SU-DHL-6 (cell line): Measurements from ENCODE around the gene SPSB1.

Experiments
- H2AFZ ChIP-seq: fragments of 200-600 bp; sonication (generic); 2 replicates; pipeline ENCODE4 v1.6.1; 2014; ENCODE audit warnings: low read depth, mild to moderate bottlenecking, moderate library complexity, mixed read lengths, antibody characterized with exemption, low read length; ENCODE audit not compliant: severe bottlenecking
- H3F3A ChIP-seq: fragments of 200-600 bp; shearing (Covaris generic); 2 replicates; pipeline ENCODE4 v1.6.0; 2016; ENCODE audit warnings: antibody characterized with exemption, mild to moderate bottlenecking; ENCODE audit not compliant: insufficient read depth
- H3K27ac ChIP-seq: fragments of 200-600 bp; sonication (generic); 2 replicates; pipeline ENCODE4 v1.5.1; 2016; ENCODE audit warnings: low read depth, mild to moderate bottlenecking, low read length, moderate library complexity, mixed read lengths
- H3K27me3 ChIP-seq: fragments of 200-600 bp; sonication (generic), shearing (Covaris generic); 2 replicates; pipeline ENCODE4 v1.6.0; 2014; ENCODE audit warnings: mild to moderate bottlenecking, low read length
- H3K36me3 ChIP-seq: fragments of 200-600 bp; sonication (generic); 2 replicates; pipeline ENCODE4 v1.6.1; 2014; ENCODE audit warnings: mild to moderate bottlenecking, low read length, mixed read lengths
- H3K4me2 ChIP-seq: fragments of 300-600, 200-600 bp; shearing (Covaris generic), sonication (generic); 2 replicates; pipeline ENCODE4 v1.6.0; 2014; ENCODE audit warnings: low read length, low read depth, mild to moderate bottlenecking; ENCODE audit not compliant: poor library complexity, severe bottlenecking
- H3K4me3 ChIP-seq: fragments of 200-600 bp; sonication (generic); 2 replicates; pipeline ENCODE4 v1.5.1; 2014; ENCODE audit warnings: antibody characterized with exemption, low read length, mild to moderate bottlenecking, mixed read lengths; ENCODE audit not compliant: insufficient read depth, poor library complexity, severe bottlenecking
- H3K79me2 ChIP-seq: fragments of 200-600 bp; sonication (generic); 2 replicates; pipeline ENCODE4 v1.6.1; 2014; ENCODE audit warnings: mild to moderate bottlenecking, low read length, moderate library complexity; ENCODE audit not compliant: insufficient read depth
- H3K9ac ChIP-seq: fragments of 200-600 bp; sonication (generic); 2 replicates; pipeline ENCODE4 v1.7.0; 2014; ENCODE audit warnings: mild to moderate bottlenecking, low read length
- H3K9me2 ChIP-seq: fragments of 200-600 bp; sonication (generic); replicated peaks from 2 replicates; pipeline ENCODE4 v1.6.1; 2014; ENCODE audit warnings: low read length; ENCODE audit not compliant: insufficient read depth
- H3K9me3 ChIP-seq: fragments of 200-600 bp; sonication (generic); 2 replicates; pipeline ENCODE4 v1.6.1; 2014; ENCODE audit warnings: low read length, mixed read lengths; ENCODE audit not compliant: insufficient read depth
- H4K20me1 ChIP-seq: fragments of 200-600 bp; sonication (generic); 2 replicates; pipeline ENCODE4 v1.6.1; 2014; ENCODE audit warnings: low read depth, mild to moderate bottlenecking, antibody characterized with exemption, low read length, moderate library complexity, mixed read lengths
- EZH2phosphoT487 ChIP-seq: fragments of 200-600 bp; sonication (generic), shearing (Covaris generic); conservative IDR thresholded peaks from 2 replicates; pipeline ENCODE4 v1.6.1; 2018; ENCODE audit warnings: mild to moderate bottlenecking, antibody characterized with exemption, low read length, moderate library complexity, mixed read lengths
- TF ChIP-seq, protein P1 (sequence below): fragments of 200-600 bp; sonication (generic); IDR thresholded peaks from one replicate; pipeline ENCODE4 v1.5.1; 2017; ENCODE audit warnings: antibody characterized with exemption, mild to moderate bottlenecking, low read length, moderate library complexity; ENCODE audit not compliant: insufficient read depth, poor library complexity, severe bottlenecking

SPSB1 gene

DNA sequence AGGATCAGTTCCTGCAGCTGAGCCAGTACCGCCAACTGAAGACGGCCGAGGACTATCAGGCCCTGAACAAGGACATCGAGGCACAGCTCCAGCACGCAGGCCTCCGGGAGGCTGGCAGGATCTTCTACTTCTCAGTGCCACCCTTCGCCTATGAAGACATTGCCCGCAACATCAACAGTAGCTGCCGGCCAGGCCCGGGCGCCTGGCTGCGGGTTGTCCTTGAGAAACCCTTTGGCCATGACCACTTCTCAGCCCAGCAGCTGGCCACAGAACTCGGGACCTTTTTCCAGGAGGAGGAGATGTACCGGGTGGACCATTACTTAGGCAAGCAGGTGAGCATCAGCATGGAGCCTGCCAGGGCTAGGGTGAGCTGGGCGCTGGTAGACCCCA is 47.5 kb upstream of the SPSB1 start:
- no peak overlapping the region for H3K27ac ChIP-seq
- H3K79me2 ChIP-seq = no peaks in the 10 kb centered on the region
- TF ChIP-seq, protein P1, sequence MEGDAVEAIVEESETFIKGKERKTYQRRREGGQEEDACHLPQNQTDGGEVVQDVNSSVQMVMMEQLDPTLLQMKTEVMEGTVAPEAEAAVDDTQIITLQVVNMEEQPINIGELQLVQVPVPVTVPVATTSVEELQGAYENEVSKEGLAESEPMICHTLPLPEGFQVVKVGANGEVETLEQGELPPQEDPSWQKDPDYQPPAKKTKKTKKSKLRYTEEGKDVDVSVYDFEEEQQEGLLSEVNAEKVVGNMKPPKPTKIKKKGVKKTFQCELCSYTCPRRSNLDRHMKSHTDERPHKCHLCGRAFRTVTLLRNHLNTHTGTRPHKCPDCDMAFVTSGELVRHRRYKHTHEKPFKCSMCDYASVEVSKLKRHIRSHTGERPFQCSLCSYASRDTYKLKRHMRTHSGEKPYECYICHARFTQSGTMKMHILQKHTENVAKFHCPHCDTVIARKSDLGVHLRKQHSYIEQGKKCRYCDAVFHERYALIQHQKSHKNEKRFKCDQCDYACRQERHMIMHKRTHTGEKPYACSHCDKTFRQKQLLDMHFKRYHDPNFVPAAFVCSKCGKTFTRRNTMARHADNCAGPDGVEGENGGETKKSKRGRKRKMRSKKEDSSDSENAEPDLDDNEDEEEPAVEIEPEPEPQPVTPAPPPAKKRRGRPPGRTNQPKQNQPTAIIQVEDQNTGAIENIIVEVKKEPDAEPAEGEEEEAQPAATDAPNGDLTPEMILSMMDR = no peak
- no peak for TF ChIP-seq EZH2phosphoT487
- no peaks in the 10 kb centered on the region for H3K9me2 ChIP-seq
- H3K4me3 ChIP-seq = no peak overlapping the region
- H3K4me2 ChIP-seq = no peak overlapping the region
- no peaks in the 10 kb centered on the region for H3F3A ChIP-seq
- H3K27me3 ChIP-seq = no peaks in the 10 kb centered on the region
- H3K36me3 ChIP-seq = no peaks in the 10 kb centered on the region
- no peaks in the 10 kb centered on the region for H4K20me1 ChIP-seq
- H2AFZ ChIP-seq = no peak overlapping the region
- H3K9ac ChIP-seq = no peak overlapping the region
- H3K9me3 ChIP-seq = no peaks in the 10 kb centered on the region

DNA sequence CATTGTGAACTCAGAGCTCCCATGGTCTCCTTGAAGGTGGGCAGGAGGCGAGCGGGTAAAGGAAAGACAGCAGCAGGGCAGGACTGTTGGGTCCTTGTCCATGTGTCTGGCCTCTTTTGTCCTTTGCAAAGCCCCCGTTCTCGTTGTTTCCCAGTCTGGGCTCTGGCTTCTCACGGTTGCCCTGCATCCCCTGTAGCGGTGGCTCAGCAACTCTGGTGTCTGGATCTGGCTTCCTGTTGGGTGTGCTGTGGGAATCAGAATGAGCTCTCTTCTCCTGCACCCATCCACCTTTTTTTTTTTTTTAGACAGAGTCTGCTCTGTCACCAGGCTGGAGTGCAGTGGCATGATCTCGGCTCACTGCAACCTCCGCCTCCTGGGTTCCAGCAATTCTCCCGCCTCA is 47.0 kb upstream of the SPSB1 start:
- Histone ChIP-seq H3K27ac (no peak overlapping the region), H3K79me2 (no peaks in the 10 kb centered on the region), H2AFZ (no peak overlapping the region), H3K4me2 (no peak overlapping the region), H3K4me3 (no peak overlapping the region), H3K27me3 (no peaks in the 10 kb centered on the region), H3K9ac (no peak overlapping the region), H3K36me3 (no peaks in the 10 kb centered on the region), H3F3A (no peaks in the 10 kb centered on the region), H3K9me2 (no peaks in the 10 kb centered on the region), H3K9me3 (no peaks in the 10 kb centered on the region), H4K20me1 (no peaks in the 10 kb centered on the region)
- no peak for TF ChIP-seq EZH2phosphoT487
- TF ChIP-seq, protein P1 = no peak

DNA sequence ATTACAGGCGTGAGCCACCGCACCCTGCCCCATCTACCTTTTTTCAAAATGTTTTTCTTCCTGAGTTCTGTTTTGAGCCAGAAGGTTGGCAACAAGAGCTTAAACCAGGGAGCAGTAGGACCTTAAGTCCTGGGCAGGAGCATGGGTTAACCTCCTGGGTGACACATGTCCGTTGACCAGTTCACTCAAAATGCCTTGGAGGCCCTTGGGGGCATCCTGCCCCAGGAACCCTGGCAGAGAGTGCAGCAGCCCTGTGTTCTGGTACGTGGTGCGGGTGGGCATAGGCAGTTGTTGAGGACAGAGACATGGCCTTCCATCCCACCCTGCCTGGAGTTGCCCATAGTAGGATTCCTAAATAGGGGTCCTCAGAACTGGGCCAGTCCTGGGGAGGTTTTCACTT is 46.5 kb upstream of the SPSB1 start:
- no peak overlapping the region for H2AFZ ChIP-seq
- H3K4me2 ChIP-seq = no peak overlapping the region
- H4K20me1 ChIP-seq = no peaks in the 10 kb centered on the region
- no peaks in the 10 kb centered on the region for H3K9me2 ChIP-seq
- no peaks in the 10 kb centered on the region for H3K79me2 ChIP-seq
- no peaks in the 10 kb centered on the region for H3K9me3 ChIP-seq
- no peak overlapping the region for H3K4me3 ChIP-seq
- TF ChIP-seq, protein P1 = no peak
- TF ChIP-seq EZH2phosphoT487 = no peak
- H3K9ac ChIP-seq = no peak overlapping the region
- H3F3A ChIP-seq = no peaks in the 10 kb centered on the region
- H3K27ac ChIP-seq = no peak overlapping the region
- H3K27me3 ChIP-seq = no peaks in the 10 kb centered on the region
- H3K36me3 ChIP-seq = no peaks in the 10 kb centered on the region
